C4-2B (cell line): ENCODE measurements around the gene EFCAB3.

Experiments
- H3K27ac ChIP-seq: fragments of 450-650 bp; 2 replicates; pipeline ENCODE4 v1.5.1; 2017
- ZFX ChIP-seq: fragments of 450-650 bp; IDR thresholded peaks from 2 replicates; pipeline ENCODE4 v1.6.1; 2017
- TF ChIP-seq, protein P1 (sequence below): fragments of 450-650 bp; conservative IDR thresholded peaks from 2 replicates; pipeline ENCODE4 v1.5.1; 2017; ENCODE audit warnings: mild to moderate bottlenecking

The EFCAB3 gene

DNA sequence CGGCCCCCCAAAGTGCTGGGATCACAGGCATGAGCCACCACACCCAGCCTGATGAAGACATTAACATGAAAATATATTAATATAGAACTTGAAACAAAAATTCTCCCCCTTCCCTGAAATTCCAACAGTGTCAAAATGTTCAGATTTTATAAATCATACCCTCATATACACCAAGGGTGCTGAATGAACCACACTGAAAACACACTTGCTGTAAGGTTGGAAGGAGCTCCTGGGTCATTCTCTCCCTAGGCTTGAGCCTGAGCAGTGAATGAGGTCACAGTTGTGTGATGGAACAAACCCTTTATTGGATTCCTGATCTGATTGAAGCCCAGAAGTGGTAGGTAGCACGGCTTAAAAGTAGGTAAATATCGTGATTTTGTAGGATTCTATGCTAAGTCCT lies at the start of gene EFCAB3:
Gene EFCAB3, plus strand, starts transcription at position 301 of the 400 bp plus-strand sequence. CDS start 2,427 bp downstream, outside the sequence.
- TF ChIP-seq ZFX, result no peak
- TF ChIP-seq, protein P1, sequence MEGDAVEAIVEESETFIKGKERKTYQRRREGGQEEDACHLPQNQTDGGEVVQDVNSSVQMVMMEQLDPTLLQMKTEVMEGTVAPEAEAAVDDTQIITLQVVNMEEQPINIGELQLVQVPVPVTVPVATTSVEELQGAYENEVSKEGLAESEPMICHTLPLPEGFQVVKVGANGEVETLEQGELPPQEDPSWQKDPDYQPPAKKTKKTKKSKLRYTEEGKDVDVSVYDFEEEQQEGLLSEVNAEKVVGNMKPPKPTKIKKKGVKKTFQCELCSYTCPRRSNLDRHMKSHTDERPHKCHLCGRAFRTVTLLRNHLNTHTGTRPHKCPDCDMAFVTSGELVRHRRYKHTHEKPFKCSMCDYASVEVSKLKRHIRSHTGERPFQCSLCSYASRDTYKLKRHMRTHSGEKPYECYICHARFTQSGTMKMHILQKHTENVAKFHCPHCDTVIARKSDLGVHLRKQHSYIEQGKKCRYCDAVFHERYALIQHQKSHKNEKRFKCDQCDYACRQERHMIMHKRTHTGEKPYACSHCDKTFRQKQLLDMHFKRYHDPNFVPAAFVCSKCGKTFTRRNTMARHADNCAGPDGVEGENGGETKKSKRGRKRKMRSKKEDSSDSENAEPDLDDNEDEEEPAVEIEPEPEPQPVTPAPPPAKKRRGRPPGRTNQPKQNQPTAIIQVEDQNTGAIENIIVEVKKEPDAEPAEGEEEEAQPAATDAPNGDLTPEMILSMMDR, result no peak
- H3K27ac ChIP-seq, result no peak within 1 kb of the TSS

GRCh38 chr17:62336527-62336926 lies 43.8 kb upstream of the EFCAB3 start:
- no peak for TF ChIP-seq ZFX
- TF ChIP-seq, protein P1, result no peak
- no peak overlapping the region for H3K27ac ChIP-seq

DNA sequence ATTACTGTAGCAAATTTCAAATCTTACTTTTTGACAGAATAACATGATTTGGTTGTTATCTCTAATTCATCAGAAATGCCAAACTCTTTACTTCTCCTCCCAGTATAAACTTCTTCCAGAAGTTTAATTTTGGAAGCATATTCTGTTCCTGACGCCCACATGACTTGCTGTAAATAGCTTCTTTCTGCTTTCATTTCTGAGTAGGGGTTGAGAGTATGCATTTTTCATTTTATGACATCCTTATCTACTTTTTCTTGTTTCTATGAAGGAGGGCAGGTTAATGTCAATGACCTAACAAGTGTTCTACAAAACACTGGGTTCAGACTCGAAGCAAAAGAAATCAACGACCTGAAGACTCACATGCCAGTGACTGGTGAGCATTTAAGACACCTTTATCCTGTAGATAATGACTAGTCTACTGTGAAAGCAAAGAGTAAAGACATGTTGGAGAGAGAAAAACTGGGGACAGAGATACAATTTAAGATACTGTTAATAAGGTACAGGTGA lies 36.5 kb upstream of the EFCAB3 start:
- TF ChIP-seq ZFX, result no peak
- TF ChIP-seq, protein P1, result no peak
- no peak overlapping the region for H3K27ac ChIP-seq

DNA sequence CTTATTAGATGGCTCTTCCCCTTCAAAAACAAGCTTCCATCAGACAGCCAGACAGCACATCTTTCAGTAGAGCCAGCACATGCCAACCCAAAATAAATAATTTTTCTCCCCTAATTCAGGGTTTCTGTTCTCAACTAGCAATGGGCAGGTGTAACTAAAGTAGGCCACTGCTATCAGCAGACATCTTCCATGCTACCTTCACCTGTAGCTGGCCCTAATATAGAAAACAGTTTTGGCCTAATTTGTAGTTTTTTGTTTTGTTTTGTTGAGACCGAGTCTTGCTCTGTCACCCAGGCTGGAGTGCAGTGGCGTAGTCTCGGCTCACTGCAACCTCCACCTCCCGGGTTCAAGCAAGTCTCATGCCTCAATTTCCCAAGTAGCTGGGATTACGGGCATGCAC lies 29.2 kb upstream of the EFCAB3 start:
- TF ChIP-seq, protein P1, result no peak
- no peak for TF ChIP-seq ZFX
- no peak overlapping the region for H3K27ac ChIP-seq

DNA sequence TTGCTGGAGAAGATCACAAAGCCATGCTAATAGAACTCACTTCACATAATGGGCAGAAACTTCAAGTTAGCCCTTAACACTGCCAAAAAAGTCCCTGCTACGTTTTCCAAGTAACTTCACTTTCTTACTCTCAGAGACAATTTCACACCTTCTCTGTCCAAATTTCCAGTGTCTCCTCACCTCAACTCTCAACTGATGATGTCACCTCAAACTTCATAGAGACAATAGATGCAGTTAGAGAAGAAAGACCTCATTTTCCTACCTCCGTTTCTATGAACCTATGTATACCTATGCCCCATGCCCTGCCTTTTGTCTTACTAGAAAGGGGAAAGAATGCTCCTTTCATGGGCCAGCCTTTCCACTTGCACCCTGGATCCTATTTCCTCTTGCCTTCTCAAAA lies 14.2 kb upstream of the EFCAB3 start:
- TF ChIP-seq, protein P1, result no peak
- TF ChIP-seq ZFX, result no peak
- no peak overlapping the region for H3K27ac ChIP-seq

- H3K27ac ChIP-seq, result no peak overlapping the region
- TF ChIP-seq, protein P1, result no peak
- no peak for TF ChIP-seq ZFX
Measured at GRCh38 chr17:62381561-62381960, 1.2 kb downstream of the EFCAB3 start.

GRCh38 chr17:62388856-62389255 lies 8.5 kb downstream of the EFCAB3 start:
- no peak overlapping the region for H3K27ac ChIP-seq

More at GRCh38 chr17:62388856-62389255, 8.5 kb downstream of the EFCAB3 start:
- TF ChIP-seq, protein P1, result no peak
- TF ChIP-seq ZFX, result no peak
